ENCODE data around the gene CS.

DNA sequence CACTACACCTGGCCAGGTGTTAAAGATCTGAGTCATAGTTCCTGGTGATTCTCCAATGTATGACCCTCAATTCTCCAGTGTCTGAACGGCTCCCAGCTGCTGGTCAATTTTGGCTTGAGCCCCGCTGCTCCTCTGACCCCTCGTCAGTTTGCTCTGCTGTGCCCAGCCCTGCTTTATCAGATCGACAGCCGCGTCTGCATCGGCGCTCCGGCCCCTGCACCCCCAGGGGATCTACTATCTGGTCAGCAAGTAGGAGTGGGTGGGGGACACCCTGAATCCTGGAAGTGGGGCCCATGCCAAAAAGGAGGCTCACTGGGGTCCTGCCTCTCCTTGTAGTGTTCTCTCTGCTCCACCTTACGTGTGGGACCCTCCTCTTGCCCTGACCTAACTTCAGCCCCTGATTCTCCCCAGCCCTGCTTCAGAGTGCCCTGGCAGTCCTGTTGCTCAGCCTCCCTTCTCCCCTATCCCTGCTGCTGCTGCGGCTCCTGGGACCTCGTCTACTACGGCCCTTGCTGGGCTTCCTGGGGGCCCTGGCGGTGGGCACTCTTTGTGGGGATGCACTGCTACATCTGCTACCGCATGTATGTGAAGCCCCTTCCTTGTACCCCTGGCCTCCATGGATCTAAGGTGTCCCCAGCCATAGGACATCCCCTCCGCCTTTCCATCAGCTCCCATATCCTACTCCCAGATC is 65.2 kb downstream of the CS start:
- TF ChIP-seq, protein P1, sequence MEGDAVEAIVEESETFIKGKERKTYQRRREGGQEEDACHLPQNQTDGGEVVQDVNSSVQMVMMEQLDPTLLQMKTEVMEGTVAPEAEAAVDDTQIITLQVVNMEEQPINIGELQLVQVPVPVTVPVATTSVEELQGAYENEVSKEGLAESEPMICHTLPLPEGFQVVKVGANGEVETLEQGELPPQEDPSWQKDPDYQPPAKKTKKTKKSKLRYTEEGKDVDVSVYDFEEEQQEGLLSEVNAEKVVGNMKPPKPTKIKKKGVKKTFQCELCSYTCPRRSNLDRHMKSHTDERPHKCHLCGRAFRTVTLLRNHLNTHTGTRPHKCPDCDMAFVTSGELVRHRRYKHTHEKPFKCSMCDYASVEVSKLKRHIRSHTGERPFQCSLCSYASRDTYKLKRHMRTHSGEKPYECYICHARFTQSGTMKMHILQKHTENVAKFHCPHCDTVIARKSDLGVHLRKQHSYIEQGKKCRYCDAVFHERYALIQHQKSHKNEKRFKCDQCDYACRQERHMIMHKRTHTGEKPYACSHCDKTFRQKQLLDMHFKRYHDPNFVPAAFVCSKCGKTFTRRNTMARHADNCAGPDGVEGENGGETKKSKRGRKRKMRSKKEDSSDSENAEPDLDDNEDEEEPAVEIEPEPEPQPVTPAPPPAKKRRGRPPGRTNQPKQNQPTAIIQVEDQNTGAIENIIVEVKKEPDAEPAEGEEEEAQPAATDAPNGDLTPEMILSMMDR (conservative IDR thresholded peaks at IDR 0.05 in 1 of 2, IDR thresholded peaks at IDR 0.05 in 1 of 2; ENCODE audit: low read depth in 1 of 2, low read length in 2 of 2), result no peak
- TF ChIP-seq EZH2 (IDR thresholded peaks at IDR 0.05; ENCODE audit: low read length, missing control alignments), result no peak
